GM15510 (cell line): ENCODE data around the gene LGI4.

ENCODE experiments used
- POLR2A ChIP-seq: IDR thresholded peaks from 3 replicates; pipeline ENCODE4 v1.6.1; 2011; ENCODE audit warnings: borderline replicate concordance; ENCODE audit not compliant: insufficient read length; ENCODE audit errors: extremely low read depth

LGI4 gene

DNA sequence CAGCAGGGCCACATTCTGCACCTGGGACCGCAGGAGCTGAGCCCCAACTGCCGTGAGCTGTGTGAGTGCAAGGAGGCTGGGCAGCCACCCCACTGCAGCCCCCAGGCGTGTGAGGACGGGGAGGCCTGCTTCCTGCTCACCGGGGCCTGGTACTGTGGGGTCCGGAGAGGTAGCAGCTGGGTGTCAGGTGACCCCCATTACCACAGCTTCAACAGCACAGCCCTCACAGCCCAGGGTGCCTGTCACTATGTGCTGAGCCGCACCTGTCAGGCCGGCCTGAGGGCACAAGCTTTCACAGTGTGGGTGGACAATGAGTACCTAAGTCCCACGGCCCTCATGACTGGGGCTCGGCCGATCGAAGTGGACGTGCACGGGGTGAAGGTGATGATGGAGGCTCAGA lies 55.0 kb downstream of the LGI4 start:
- TF ChIP-seq POLR2A, result no peak

DNA sequence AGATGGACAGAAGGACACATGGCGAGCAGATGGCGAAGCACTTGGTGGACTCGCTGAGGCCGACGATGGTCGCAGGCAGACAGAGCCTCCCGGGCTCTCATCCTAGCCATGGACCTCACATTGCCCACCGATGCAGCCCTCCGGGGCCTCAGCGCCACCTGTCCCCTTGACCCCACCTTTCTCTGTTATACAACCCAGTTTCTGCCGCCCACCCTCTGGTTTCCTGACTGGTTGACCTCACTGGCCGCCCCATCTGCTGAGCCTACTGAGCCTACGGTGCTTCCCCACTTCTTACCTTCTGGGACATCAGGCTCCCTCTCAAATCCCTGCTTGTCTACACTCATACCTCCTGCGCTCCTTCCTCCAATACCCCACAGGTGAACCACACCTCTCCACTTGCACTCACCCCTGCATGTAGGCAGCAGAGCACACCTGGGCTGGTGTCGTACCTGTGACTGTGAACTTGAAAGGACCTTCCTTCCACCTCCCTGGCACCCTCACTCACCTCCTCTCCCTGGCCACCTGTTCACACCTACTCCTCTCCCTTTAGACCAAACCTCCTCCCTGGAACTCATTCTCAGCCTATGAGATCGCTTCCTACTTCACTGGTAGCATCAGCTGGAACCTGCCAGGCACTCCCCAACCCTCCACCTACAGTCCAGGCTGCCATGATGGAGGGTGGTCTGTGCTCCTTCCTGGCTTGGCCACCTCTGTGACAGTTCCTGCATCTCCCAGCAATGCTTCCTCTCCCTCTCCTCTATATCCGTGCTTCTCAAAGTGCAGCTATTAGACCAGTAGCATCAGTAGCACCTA lies 57.2 kb downstream of the LGI4 start:
- TF ChIP-seq POLR2A, result no peak

DNA sequence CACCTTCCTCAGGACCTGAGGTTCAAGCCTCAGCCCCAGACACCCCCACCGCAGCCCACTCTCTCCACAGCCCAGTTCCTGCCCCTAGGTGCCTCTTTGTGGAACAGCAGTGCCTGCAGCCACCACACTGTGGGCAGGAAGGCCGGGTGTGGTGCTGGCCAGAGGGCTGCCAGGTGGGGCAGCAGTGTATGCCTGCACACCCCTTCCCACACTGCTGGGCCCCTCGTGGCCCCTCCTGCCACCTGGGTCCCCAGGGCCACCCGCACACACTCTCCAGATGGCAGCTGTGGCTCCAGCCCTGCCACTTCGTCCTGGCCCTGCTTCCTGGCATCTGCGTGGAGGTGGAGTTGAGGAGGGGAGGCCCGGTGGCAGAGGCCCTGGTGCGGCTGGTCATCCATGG lies 58.2 kb downstream of the LGI4 start:
- TF ChIP-seq POLR2A, result no peak

DNA sequence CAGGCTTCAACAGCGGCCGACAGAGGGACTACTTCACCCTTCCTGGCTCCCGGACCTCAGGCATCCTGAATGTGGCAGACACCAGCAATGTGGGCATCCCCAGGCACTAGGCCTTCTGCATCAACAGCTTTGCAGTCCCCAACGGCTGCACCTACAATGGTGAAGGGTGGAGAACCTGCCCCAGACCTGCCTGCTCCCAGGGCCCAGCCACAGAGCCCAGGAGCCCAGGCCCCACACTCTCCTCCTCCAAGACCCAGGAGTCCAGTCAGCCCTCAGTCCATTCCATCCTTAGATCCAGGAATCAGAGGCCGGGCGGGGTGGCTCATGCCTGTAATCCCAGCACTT lies 58.9 kb downstream of the LGI4 start:
- no peak for TF ChIP-seq POLR2A

DNA sequence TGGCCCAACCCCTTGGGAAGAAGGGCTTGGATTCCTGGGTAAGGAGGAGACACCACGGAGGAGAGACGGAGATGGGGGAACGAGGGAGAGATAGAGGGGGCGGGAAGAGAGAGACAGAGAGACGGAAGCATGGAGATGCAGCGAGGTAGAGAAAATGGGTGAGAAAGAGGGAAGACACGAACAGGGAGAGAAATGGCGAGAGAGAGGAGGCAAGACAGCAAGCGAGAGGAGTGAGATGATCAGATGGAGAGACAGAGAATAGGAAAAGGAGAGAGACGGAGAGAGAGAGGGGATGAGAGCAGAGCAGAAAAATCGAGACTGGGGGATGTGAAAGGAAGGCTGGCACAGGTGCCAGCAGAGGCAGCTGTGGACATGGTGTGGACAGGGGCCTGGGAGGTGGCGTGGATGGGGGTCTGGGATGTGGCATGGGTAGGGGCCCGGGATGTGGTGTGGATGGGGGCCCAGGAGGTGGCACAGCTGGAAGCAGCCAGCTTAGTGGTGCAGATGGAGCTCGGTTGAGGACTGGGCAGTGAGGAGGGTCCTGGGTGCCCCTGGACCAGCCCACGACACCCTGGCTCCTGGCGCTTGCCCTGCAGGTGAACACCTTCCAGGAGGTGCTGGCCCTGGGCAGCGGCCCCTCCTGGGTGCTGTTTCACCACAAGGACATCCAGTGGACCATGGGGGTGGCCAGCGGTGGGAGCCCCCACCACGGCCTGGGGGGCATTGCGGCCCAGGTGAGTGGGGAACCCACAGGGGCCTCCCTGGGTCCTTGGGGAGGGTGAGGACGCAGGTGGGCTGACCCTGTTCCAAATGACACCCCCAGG lies 59.4 kb downstream of the LGI4 start:
- TF ChIP-seq POLR2A, result no peak
